HG02852 (cell line): ENCODE results near the gene CRADD.
A peak's percentile ranks its signal among the peaks of the same experiment; 100 is the strongest.
"Not testable (repeated sequence)": the region's sequence is repeated elsewhere in the genome, so short reads cannot be mapped to it uniquely, and the experiment has no call there.

Experiments
- ATAC-seq: cut with Tn5 transposase; IDR thresholded peaks from one replicate; pipeline ENCODE4 v1.9.1; 2021; ENCODE audit warnings: mild to moderate bottlenecking, moderate library complexity; ENCODE audit not compliant: unreplicated experiment

The CRADD gene

GRCh38 chr12:93677195-93678064 lies at the start of gene CRADD:
Gene CRADD, plus strand, starts transcription at chr12:93677375.
- peak; percentile 93 for ATAC-seq

- ATAC-seq, result no peak
These were observed 44.8 kb upstream of the CRADD start for GRCh38 chr12:93632383-93632782.

DNA sequence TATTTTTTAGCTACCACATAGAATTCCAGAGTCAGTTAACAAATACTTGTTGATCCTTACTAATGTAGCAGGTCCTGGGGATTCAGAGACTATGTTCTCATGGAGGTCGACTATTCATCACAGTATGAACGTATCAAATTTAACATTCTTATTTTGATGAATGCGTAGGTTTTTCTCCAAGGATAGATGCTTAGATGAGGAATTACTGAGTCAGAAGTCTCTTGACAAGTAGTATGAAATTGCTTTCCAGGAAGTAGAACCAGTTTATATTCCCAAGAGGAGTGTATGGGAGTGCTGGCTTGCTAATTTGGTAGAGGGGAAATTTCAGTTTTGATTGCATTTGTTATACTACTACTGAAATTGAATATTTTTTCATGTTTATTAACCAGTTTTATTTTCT lies 42.8 kb upstream of the CRADD start:
- no peak for ATAC-seq

DNA sequence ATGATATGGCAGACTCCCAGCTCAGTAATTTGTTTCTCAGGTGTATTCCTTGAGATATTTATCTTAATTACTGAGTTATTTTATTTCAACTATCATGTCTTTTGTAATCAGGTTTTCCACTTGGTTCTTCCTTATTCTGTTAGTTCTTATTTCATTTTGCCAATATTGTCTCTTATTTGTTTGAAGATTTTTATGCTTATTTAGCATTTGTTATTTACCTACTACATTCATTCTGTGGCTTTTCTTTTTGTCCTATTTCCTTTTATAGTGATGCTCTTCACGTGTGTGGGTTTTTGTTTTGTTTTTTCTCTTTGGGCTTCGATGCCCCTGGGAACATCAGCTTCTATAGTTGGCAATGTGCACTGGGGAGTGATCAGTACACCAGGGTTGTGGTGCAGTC lies 40.5 kb upstream of the CRADD start:
- no peak for ATAC-seq

GRCh38 chr12:93638095-93638494 lies 39.1 kb upstream of the CRADD start:
- no peak for ATAC-seq

DNA sequence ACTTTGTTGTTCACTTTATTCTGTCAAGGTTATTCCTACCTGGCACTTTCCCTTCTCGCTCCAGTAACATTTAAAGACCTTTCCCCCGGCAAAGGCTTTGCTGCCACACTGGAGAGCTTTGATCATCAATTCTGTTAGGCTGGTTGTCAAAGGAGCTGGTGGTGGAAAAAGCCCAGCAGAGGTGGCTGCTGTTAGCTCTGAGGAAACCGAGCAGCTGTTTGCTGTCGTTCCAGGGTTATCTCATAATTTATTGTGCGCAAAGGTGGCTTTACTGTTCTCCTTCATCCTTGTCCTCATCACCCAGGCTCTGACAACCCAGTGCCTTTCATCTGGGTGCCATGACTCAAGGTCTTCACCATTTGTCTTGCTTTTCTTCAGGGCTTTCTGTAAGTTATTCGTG lies 38.2 kb upstream of the CRADD start:
- ATAC-seq, result no peak

DNA sequence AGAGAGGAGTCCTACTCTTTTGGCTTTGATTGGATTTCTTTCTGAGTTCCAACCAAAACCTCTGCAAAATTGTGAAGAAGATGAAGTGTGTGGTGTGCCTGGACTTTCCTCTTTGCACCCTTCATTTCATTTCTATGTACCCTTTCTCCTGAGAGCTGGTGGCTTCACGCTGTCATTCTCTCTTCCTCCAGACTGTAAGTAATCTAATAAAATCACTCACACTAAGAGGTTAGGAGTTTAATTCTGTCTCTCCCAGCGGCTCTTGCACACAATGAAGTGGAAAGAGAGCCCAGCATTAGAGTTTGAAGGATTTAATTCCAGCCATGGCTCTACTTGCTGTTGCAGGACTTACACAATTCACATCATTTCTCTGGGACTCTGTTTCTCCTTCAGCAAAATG lies 37.8 kb upstream of the CRADD start:
- ATAC-seq, result no peak

- not testable (repeated sequence) for ATAC-seq
These were observed 35.8 kb upstream of the CRADD start for GRCh38 chr12:93641380-93641779.

- ATAC-seq, result no peak
These were observed 34.4 kb upstream of the CRADD start for GRCh38 chr12:93642751-93643150.

DNA sequence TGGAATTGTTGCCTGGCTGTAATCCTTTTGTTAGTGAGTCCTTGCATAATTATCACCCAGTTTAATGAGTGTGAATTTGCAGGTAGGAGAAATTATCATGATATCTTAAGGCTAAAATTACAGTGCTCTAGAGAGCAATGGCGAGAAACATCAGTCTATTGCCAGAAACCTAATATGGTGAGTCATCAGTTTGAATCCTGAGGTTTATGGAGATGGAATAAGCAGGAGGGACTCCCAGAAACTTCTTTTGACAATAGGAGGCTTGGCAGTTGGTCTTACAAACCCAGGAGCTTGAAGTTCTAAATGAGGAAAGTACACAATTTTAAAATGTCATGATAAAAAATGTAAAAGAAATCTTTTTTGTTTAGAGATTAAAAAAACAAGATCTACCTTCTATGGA lies 31.5 kb upstream of the CRADD start:
- ATAC-seq, result no peak

DNA sequence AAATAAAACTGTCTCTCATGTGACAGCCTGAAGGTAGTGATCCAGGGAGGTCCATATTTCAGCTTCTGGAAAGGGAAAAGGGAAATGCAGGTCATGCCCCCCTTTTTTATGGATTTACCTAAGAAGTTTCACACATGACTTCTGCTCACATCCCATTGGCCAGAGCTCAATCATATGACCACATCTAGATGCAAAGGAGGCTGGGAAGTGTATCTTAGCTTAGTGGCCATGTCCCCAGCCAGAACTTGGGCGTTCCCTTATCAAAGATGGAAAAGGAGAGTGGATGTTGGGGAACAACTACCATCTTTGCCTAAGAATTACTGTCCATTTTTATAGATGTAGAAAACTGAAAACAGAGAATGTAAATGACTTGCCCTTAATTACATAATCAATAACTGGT lies 26.5 kb upstream of the CRADD start:
- ATAC-seq, result no peak

DNA sequence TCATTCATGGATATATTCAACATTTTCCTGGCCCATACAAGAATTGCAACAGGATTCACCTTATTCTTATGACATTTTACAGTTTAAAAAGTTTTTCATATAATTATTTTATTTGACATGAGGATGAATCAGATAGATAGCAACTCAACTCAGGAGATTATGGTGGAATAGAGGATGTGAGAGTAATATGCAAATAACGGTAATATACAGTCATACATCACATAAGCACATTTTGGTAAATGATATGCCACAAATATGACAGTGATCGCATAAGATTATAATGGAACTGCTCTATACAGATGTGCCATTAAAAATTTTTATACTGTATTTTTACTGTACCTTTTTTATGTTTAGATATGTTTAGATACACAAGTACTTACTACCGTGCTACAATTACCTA lies 24.1 kb upstream of the CRADD start:
- ATAC-seq, result no peak

GRCh38 chr12:93653712-93654111 lies 23.5 kb upstream of the CRADD start:
- ATAC-seq, result no peak

DNA sequence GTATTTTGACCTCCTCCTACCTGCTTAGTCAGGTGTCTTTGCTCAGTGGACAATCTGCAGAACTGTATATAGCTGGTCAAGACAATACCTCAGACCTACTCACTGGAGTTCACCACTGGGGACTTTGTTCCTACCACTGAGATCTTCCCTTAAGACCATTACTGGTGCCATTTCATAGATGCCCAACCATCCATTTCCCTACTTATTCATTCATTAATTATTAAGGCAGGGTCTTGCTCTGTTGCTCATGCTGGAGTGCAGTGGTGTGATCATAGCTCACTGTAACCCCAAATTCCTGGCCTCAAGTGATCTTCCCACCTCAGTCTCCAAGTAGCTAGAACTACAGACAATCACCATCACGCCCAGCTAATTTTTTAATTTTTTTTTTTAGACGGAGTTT lies 22.8 kb upstream of the CRADD start:
- ATAC-seq, result no peak

DNA sequence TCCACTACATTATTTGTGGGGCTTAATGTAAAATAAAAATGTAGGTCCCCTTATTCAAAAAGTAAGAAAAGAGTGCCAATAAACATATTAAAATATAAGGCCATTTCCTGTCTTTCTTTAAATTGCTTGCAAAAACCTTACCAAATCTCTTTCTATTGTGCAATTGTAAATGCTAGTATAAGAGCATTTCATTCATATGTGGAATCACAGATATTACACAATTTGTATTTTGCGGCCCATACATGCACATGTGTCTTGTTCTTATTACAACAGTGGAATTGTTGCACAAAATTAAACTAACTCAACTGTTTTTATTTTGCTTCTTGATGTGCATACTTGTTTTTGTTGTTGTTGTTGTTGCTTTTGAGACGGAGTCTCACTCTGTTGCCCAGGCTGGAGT lies 20.1 kb upstream of the CRADD start:
- no peak for ATAC-seq

DNA sequence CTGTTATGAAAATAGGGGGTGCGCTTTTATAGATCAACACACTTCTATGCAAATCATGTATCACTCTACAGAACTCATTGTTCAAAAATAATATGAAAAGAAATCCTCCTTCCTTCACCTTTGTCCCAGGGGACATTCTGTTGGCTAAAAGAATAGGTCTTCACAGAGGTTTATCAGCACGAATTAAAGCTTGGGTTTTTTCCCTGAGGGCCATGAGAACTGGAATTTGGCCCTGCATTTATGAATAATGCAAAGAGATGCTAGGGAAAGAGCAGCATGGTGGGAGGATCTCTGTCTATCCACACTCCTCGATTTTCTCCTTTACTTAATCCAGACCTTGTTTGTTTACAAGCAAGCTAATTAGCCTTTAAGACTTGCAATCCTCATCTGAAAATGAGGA lies 16.2 kb upstream of the CRADD start:
- no peak for ATAC-seq

- ATAC-seq, result no peak
These were observed 14.0 kb upstream of the CRADD start for GRCh38 chr12:93663006-93663728.

DNA sequence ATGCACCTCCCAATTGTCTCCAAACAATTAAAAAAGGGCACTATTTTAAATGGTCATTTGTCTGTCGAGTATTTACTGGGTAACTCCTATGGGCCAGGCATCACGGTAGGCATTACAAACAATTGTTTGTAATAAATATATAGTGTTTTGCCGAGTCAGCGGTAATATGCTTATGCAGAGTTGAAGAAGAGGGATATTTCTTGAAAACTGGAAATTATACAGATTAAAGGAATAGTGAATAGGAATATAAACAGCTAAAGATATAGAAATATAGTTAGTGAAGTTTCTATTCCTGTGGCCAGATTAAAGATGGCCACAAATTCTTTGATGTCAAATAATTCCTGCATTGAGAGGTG lies 13.5 kb upstream of the CRADD start:
- ATAC-seq, result no peak

DNA sequence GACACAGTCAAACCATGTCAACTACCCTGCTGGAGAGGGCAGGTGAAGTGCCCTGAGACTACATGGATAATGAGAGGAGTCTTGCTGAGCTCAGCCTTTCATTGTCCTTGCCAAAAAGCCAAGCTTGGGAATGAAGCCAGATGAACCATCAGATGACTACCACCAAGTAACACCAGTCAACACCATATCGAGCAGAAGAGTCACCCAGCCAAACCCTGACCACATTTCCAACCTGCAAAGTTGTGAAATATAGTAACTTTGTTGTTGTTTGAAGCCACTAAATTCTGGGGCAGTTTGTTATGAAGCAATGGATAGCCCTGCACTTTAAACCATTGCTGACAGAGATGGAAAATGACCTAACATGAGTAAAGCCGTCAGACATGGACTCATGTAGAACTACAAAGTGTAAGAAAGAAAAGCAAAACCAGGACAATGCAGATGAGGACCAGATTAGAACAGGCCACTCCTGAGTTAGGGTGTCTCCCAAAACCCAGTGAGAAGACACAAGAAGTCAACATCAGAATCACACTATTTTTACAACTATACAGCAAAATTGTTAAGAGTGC lies 12.5 kb upstream of the CRADD start:
- no peak for ATAC-seq

GRCh38 chr12:93667672-93668071 lies 9.5 kb upstream of the CRADD start:
- no peak for ATAC-seq

DNA sequence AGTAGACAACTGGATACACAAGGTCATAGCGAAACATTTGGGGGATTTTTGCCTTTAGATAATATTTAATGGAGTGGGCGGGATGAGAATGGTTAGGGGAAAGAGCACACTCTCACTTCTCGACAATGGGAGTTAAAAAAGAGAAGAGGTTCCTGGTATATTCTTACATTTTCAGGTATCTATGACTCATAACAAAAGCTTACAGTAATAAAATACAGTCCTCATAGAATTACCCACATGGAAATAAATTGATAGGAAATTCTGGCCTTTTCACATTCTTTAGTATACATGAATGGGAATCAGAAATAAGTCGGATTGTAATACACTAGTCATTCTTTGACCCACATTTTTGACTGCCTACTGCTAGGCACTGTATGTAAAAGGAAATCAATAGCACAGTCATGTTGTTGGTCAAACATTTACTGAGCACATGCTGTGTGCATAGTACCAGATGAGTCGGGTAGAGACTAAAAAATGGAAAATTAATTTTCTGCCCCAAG lies 8.2 kb upstream of the CRADD start:
- ATAC-seq, result peak; percentile 81

DNA sequence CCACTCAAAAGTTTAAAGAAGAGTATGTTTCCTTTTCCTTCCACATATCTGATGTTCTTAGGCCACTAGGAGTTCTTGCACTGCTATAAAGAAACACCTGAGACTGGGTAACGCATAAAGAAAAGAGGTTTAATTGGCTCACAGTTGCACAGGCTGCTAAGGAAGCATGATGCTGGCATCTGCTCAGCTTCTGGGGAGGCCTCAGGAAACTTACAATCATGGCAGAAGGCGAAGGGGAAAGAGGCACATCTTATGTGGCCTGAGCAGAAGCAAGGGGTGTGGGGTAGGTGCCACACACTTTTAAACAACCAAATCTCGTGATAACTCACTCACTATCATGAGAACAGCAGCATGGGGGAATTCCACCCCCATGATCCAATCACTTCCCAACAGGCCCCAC lies 7.7 kb upstream of the CRADD start:
- ATAC-seq, result no peak
